H1 (cell line): ENCODE measurements around the gene ADD2. TPM values are rescaled to one million over a fixed set of nuclear protein-coding genes. Genes with fewer than 3 reads are reported as not detected.
A peak's percentile ranks its signal among the peaks of the same experiment; 100 is the strongest.

Source experiments
- CTCF ChIA-PET: fragments of 300-600 bp; sonication (Branson Sonifier 250); formaldehyde crosslinking; loops from one replicate; lab custom pipeline; 2021; ENCODE audit not compliant: partially characterized antibody; lab: Charles Lee
- POLR2A ChIA-PET: fragments of 300-600 bp; sonication (Branson Sonifier 250); formaldehyde crosslinking; loops from one replicate; lab custom pipeline; 2021; ENCODE audit warnings: inconsistent platforms; ENCODE audit not compliant: partially characterized antibody; lab: Charles Lee
- DNase-seq, 2 experiments: peaks; one replicate each; pipeline versions ENCODE4 v3.0.0 to v3.0.0-alpha.2; 2010 to 2022; ENCODE audit warnings: low spot score in 2 of 2, low read depth in 1 of 2, mixed read lengths in 1 of 2
- FAIRE-seq: peaks from 2 replicates; lab custom pipeline; 2011; peaks lifted over from hg19 to GRCh38; lab: Jason Lieb, UNC
- H2AFZ ChIP-seq: 2 replicates; pipeline ENCODE4 v1.8.1; 2012; ENCODE audit warnings: low read length, inconsistent platforms
- H2AK5ac ChIP-seq: 2 replicates; pipeline ENCODE4 v1.6.1; 2013; ENCODE audit warnings: low read depth, low read length
- H2BK120ac ChIP-seq: replicated peaks from 2 replicates; pipeline ENCODE3; 2013; ENCODE audit warnings: low read depth, low read length, inconsistent platforms
- H2BK12ac ChIP-seq: 2 replicates; pipeline ENCODE4 v1.6.1; 2013; ENCODE audit warnings: low read depth, low read length
- H2BK15ac ChIP-seq: 2 replicates; pipeline ENCODE4 v1.6.1; 2013; ENCODE audit warnings: low read length
- H2BK20ac ChIP-seq: 2 replicates; pipeline ENCODE4 v1.6.1; 2013; ENCODE audit warnings: low read length
- H2BK5ac ChIP-seq: 2 replicates; pipeline ENCODE4 v1.6.1; 2013; ENCODE audit warnings: low read depth, low read length
- H3K14ac ChIP-seq: 2 replicates; pipeline ENCODE4 v1.6.1; 2013; ENCODE audit warnings: inconsistent platforms; ENCODE audit not compliant: insufficient read length
- H3K18ac ChIP-seq: 2 replicates; pipeline ENCODE4 v1.6.1; 2013; ENCODE audit warnings: low read length; ENCODE audit errors: extremely low read depth
- H3K23ac ChIP-seq: 2 replicates; pipeline ENCODE4 v1.6.1; 2013; ENCODE audit warnings: inconsistent platforms; ENCODE audit not compliant: insufficient read length
- H3K23me2 ChIP-seq: 2 replicates; pipeline ENCODE4 v1.6.1; 2013; ENCODE audit warnings: low read depth, low read length
- H3K27ac ChIP-seq: 2 replicates; pipeline ENCODE4 v1.6.1; 2011; ENCODE audit warnings: low read depth, low read length, inconsistent platforms
- H3K27me3 ChIP-seq, 4 experiments: replicated peaks in 1 of 4; 1 replicate in 1 of 4; 2 replicates in 3 of 4; pipeline versions ENCODE4 v1.6.1 to v1.8.1; 2011 to 2013; ENCODE audit warnings: low read length in 3 of 4, mild to moderate bottlenecking in 3 of 4, inconsistent platforms in 2 of 4, mixed read lengths in 2 of 4, moderate library complexity in 1 of 4; ENCODE audit not compliant: control insufficient read depth in 3 of 4, insufficient read depth in 3 of 4; ENCODE audit errors: extremely low read depth in 1 of 4
- H3K36me3 ChIP-seq, 4 experiments: 2 replicates each; pipeline versions ENCODE4 v1.6.1 to v1.8.1; 2011 to 2013; ENCODE audit warnings: mild to moderate bottlenecking in 4 of 4, low read length in 3 of 4, moderate library complexity in 2 of 4, control low read depth in 1 of 4, inconsistent platforms in 1 of 4; ENCODE audit not compliant: insufficient read depth in 4 of 4, control insufficient read depth in 2 of 4
- H3K4ac ChIP-seq: replicated peaks from 2 replicates; pipeline ENCODE3; 2013; ENCODE audit warnings: low read length, low read depth, mixed read lengths, inconsistent platforms; ENCODE audit not compliant: insufficient read length
- H3K4me1 ChIP-seq, 4 experiments: replicated peaks in 1 of 4; 1 replicate in 1 of 4; 2 replicates in 3 of 4; pipeline versions ENCODE4 v1.6.1 to v1.8.1; 2011 to 2013; ENCODE audit warnings: low read length in 3 of 4, inconsistent platforms in 2 of 4, mixed read lengths in 1 of 4; ENCODE audit not compliant: insufficient read depth in 4 of 4, control insufficient read depth in 3 of 4
- H3K4me2 ChIP-seq, 2 experiments: 2 replicates each; pipeline versions ENCODE4 v1.6.1 to v1.8.1; 2011 to 2013; ENCODE audit warnings: low read depth in 2 of 2, low read length in 2 of 2, control low read depth in 1 of 2, inconsistent platforms in 1 of 2, mild to moderate bottlenecking in 1 of 2; ENCODE audit not compliant: insufficient read depth in 1 of 2
- H3K4me3 ChIP-seq, 4 experiments: fragments of 200-600, 300-600 bp in 1 of 4; sonication (generic), shearing (Covaris generic), sonication (Bioruptor Twin) in 1 of 4; 2 replicates each; pipeline versions ENCODE4 v1.5.1 to v1.8.1; 2011 to 2016; ENCODE audit warnings: low read length in 4 of 4, low read depth in 3 of 4, control low read depth in 2 of 4, inconsistent platforms in 2 of 4, mild to moderate bottlenecking in 2 of 4, mixed read lengths in 1 of 4, moderate library complexity in 1 of 4; ENCODE audit not compliant: insufficient read depth in 2 of 4; ENCODE audit errors: extremely low read depth in 1 of 4
- H3K56ac ChIP-seq: replicated peaks from 2 replicates; pipeline ENCODE3; 2013; ENCODE audit warnings: low read depth, mild to moderate bottlenecking, mixed read lengths, low read length, inconsistent platforms; ENCODE audit not compliant: insufficient read length
- H3K79me1 ChIP-seq: 2 replicates; pipeline ENCODE4 v1.6.1; 2013; ENCODE audit warnings: low read depth, low read length, control low read depth
- H3K79me2 ChIP-seq, 2 experiments: 2 replicates each; pipeline versions ENCODE4 v1.6.1 to v1.8.1; 2012 to 2013; ENCODE audit warnings: low read length in 2 of 2, mild to moderate bottlenecking in 2 of 2, inconsistent platforms in 1 of 2; ENCODE audit not compliant: insufficient read depth in 2 of 2, control insufficient read depth in 1 of 2
- H3K9ac ChIP-seq, 4 experiments: replicated peaks in 1 of 4; 1 replicate in 1 of 4; 2 replicates in 3 of 4; pipeline versions ENCODE4 v1.6.1 to v1.8.1; 2011 to 2013; ENCODE audit warnings: low read depth in 3 of 4, low read length in 3 of 4, control low read depth in 2 of 4, mild to moderate bottlenecking in 2 of 4, moderate library complexity in 2 of 4, inconsistent platforms in 1 of 4; ENCODE audit errors: extremely low read depth in 1 of 4
- H3K9me3 ChIP-seq, 2 experiments: 2 replicates each; pipeline versions ENCODE4 v1.6.1 to v1.8.1; 2012 to 2013; ENCODE audit warnings: mild to moderate bottlenecking in 2 of 2, moderate library complexity in 2 of 2, control low read depth in 1 of 2, inconsistent platforms in 1 of 2, low read depth in 1 of 2, low read length in 1 of 2, mixed read lengths in 1 of 2; ENCODE audit not compliant: insufficient read depth in 2 of 2
- H4K20me1 ChIP-seq, 2 experiments: replicated peaks in 1 of 2; 2 replicates each; pipeline versions ENCODE3 to v1.8.1; 2011 to 2013; ENCODE audit warnings: inconsistent platforms in 2 of 2, low read length in 2 of 2, mild to moderate bottlenecking in 1 of 2; ENCODE audit not compliant: insufficient read depth in 2 of 2, control insufficient read depth in 1 of 2
- H4K5ac ChIP-seq: 2 replicates; pipeline ENCODE4 v1.6.1; 2013; ENCODE audit warnings: low read length, low read depth, mixed read lengths, inconsistent platforms; ENCODE audit not compliant: insufficient read length
- H4K8ac ChIP-seq: 2 replicates; pipeline ENCODE4 v1.8.0; 2013; ENCODE audit warnings: mild to moderate bottlenecking, moderate library complexity, low read length, inconsistent platforms; ENCODE audit not compliant: insufficient read depth; ENCODE audit errors: extremely low read depth
- H4K91ac ChIP-seq: replicated peaks from 2 replicates; pipeline ENCODE3; 2013; ENCODE audit warnings: low read length, mixed read lengths, inconsistent platforms; ENCODE audit not compliant: insufficient read length
- CTCF ChIP-seq, 3 experiments: IDR thresholded peaks; 1 replicate in 2 of 3; 2 replicates in 1 of 3; pipeline versions ENCODE4 v1.5.1 to v1.6.1; 2011; ENCODE audit warnings: low read length in 3 of 3, mild to moderate bottlenecking in 3 of 3, inconsistent platforms in 2 of 3, low read depth in 1 of 3, moderate library complexity in 1 of 3; ENCODE audit not compliant: insufficient read depth in 1 of 3; ENCODE audit errors: control extremely low read depth in 1 of 3
- NANOG ChIP-seq: IDR thresholded peaks from 2 replicates; pipeline ENCODE4 v1.6.1; 2011; ENCODE audit warnings: low read length, low read depth, mild to moderate bottlenecking, inconsistent platforms; ENCODE audit not compliant: insufficient read depth, poor library complexity, severe bottlenecking
- RAD21 ChIP-seq, 2 experiments: IDR thresholded peaks in 1 of 2; conservative IDR thresholded peaks in 1 of 2; 2 replicates each; pipeline ENCODE4 v1.6.1; 2011; ENCODE audit warnings: low read depth in 2 of 2, low read length in 2 of 2, improper control_type of control experiment in 1 of 2, inconsistent platforms in 1 of 2, mild to moderate bottlenecking in 1 of 2, moderate library complexity in 1 of 2
- WGBS, 2 experiments: shearing (Covaris generic) in 1 of 2; methylation state at CpG; one replicate each; pipeline versions ENCODE4 v1.1.6 to v1.1.7; 2013 to 2015; ENCODE audit warnings: low lambda C conversion rate in 2 of 2, mixed read lengths in 2 of 2, inconsistent platforms in 1 of 2, low coverage in 1 of 2, missing lambda C conversion rate in 1 of 2; ENCODE audit not compliant: insufficient replicate concordance in 2 of 2, insufficient coverage in 1 of 2, insufficient read length in 1 of 2; ENCODE audit errors: extremely low coverage in 1 of 2, missing lambda C conversion rate in 1 of 2; 5-methylcytosine and 5-hydroxymethylcytosine counted together
- polyA plus RNA-seq, 7 experiments: library from polyadenylated mRNA; depleted of rRNA in 3 of 7; stranded (reverse) in 5 of 7; unstranded in 2 of 7; fragments of >200 nt in 5 of 7; fragments of 200-250 nt in 2 of 7; gene quantifications; 1 replicate in 5 of 7; 2 replicates in 1 of 7; 4 replicates in 1 of 7; pipeline versions ENCODE4 v1.2.1 to v1.2.3, GENCODE V29; 2011 to 2013; ENCODE audit warnings: missing spikeins in 2 of 7, mixed read lengths in 2 of 7
- total RNA-seq: library from RNA; stranded (reverse); fragmentation: NEBNext Ultra II Directional; extraction: Animal tissue kit (Norgen Biotek cat#: 25700); gene quantifications from 2 replicates; pipeline ENCODE4 v1.2.1, GENCODE V29; 2021

The ADD2 gene
- total and polyA plus RNA-seq, 2 of the 8 experiments (the other 6 are each of a cell fraction or from before 2014, with no cell fraction given): 58.5 to 170 TPM

GRCh38 chr2:70706026-70706795, 61.8 kb downstream of the ADD2 start:
- DNase-seq (no peak), FAIRE-seq (no peak)
- Histone ChIP-seq H2BK12ac (no peak overlapping the region), H2AFZ (no peak overlapping the region), H2BK120ac (no peak overlapping the region), H4K8ac (no peak overlapping the region), H4K5ac (no peak overlapping the region), H3K14ac (no peak overlapping the region), H3K27ac (no peak overlapping the region), H3K9me3 (no peaks in the 10 kb centered on the region), H3K4ac (no peak overlapping the region), H3K23ac (no peak overlapping the region), H2BK15ac (no peak overlapping the region), H3K79me1 (peaks cover 8% of the 10 kb centered on the region), H4K20me1 (peaks cover 5 to 14% of the 10 kb centered on the region in 2 experiments), H3K36me3 (peaks cover 0 to 6% (median 4%) of the 10 kb centered on the region in 4 experiments; a peak in 4 of 8 replicates), H2BK20ac (no peak overlapping the region), H3K4me1 (peaks cover 0 to 8% (median 1%) of the 10 kb centered on the region in 4 experiments; a peak in 5 of 7 replicates), H3K23me2 (no peaks in the 10 kb centered on the region), H3K4me2 (no peak overlapping the region), H3K79me2 (peaks cover 0 to 25% of the 10 kb centered on the region in 2 experiments; a peak in 2 of 4 replicates), H3K27me3 (no peaks in the 10 kb centered on the region), H3K9ac (no peak overlapping the region), H3K56ac (no peak overlapping the region), H2AK5ac (no peak overlapping the region), H3K18ac (no peak overlapping the region), H3K4me3 (no peak overlapping the region), H4K91ac (no peak overlapping the region), H2BK5ac (0 out of 2 replicates have a peak overlapping the region, but pooled peaks have one; percentile 22)
- no peak for TF ChIP-seq NANOG
- peak; percentile 36 to 48; a peak in 2 of 4 replicates for TF ChIP-seq RAD21 (IDR thresholded peaks at IDR 0.05 in 1 of 2, conservative IDR thresholded peaks at IDR 0.05 in 1 of 2; ENCODE audit: low read depth in 2 of 2, low read length in 2 of 2)
- TF ChIP-seq CTCF (IDR thresholded peaks at IDR 0.05; ENCODE audit: control extremely low read depth in 1 of 3, insufficient read depth in 1 of 3, low read depth in 1 of 3, low read length in 3 of 3): peak; percentile 13 to 25 (median 24); a peak in 2 of 4 replicates
- CTCF ChIA-PET: interaction anchor here (1.0 to 2.7 kb wide), 10 partner anchors 10 to 95 kb away, joined by 3 to 15 read pairs (median 6); partner anchors contain the start of gene ADD2
- POLR2A ChIA-PET: interaction anchor here (1.4 kb wide), 2 partner anchors 9 to 13 kb away, joined by 4 to 6 read pairs; no protein-coding TSS in a partner anchor
- 91% methylated on average over 36 of the region's 36 CpGs; no CpG with 5 or more reads in 1 of the 2 experiments for WGBS, 2 experiments
